ENCODE results near the gene EXOSC5. TPM values are rescaled to one million over a fixed set of nuclear protein-coding genes. Genes with fewer than 3 reads are reported as not detected.

The EXOSC5 gene
- total and polyA plus RNA-seq, 2 of the 13 experiments (the other 11 are each of a cell fraction or from before 2014, with no cell fraction given): 24.1 to 26.5 TPM

DNA sequence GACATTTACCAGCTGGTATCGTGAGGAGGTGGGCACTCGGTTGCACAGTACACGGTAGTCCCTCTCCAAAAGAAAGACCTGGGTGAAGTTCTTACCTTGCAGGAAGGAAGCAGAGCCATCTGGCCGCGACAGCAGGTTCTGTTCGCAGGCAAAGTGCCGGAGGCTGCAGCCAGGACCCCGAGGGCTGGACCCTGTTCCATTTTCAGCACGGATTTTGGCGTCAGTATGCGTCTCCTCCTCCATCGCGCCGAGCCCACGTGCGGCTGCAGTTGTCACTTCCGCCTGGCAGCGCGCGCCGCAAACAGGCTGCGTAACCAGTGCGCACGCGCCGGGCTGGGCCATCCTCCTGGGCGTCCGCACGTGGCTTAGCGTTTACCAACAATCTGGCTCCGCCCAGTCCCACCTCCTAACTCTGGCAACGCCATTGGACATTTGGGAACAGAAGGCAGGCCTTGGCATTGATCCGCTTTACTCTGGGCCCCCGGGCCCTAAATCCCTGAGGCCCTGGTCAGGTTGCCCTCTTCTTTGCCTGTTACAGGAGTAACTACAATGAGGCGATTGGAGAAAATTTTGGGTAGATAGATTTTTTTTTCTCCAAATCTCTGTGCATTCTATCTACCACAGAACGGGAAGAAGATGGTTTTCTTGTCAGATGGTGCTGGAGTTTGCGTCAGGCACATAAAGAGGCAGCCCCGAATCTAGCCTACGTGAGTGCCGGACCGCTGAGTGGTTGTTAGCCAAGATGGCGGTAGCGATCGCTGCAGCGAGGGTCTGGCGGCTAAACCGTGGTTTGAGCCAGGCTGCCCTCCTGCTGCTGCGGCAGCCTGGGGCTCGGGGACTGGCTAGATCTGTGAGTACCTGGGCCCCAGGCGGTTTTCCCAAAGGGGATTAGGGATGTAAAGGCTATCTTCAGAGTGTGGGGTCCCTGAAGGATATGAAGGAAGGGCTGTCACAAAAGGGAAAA, at the start of gene EXOSC5, which contains the start of gene BCKDHA (continued):
- TF ChIP-seq SPEN (CRISPR knock-in tag; IDR thresholded peaks at IDR 0.05; ENCODE audit: low read depth) (peak; percentile 86), SALL1 (CRISPR knock-in tag; IDR thresholded peaks at IDR 0.05) (peak; percentile 80), ATF1 (CRISPR knock-in tag; IDR thresholded peaks at IDR 0.05) (peak; percentile 66; the same call in 1 of the 2 replicates), ZNF282 (IDR thresholded peaks at IDR 0.05; ENCODE audit: partially characterized antibody) (no peak), ZBTB49 (CRISPR knock-in tag; IDR thresholded peaks at IDR 0.05; ENCODE audit: borderline replicate concordance) (no peak), ZNF512 (CRISPR knock-in tag; IDR thresholded peaks at IDR 0.05) (no peak), YEATS2 (CRISPR knock-in tag; IDR thresholded peaks at IDR 0.05; ENCODE audit: borderline replicate concordance) (peak; percentile 93), DPF2 (CRISPR knock-in tag; IDR thresholded peaks at IDR 0.05; ENCODE audit: borderline replicate concordance, low read depth) (no peak), CCAR2 (optimal IDR thresholded peaks at IDR 0.05; ENCODE audit: low read depth, low read length) (no peak), NR3C1 (CRISPR knock-in tag; IDR thresholded peaks at IDR 0.05) (no peak), HMGXB3 (CRISPR knock-in tag; IDR thresholded peaks at IDR 0.05; ENCODE audit: borderline replicate concordance) (peak; percentile 76; the same call in 1 of the 2 replicates), ZNF337 (CRISPR knock-in tag; IDR thresholded peaks at IDR 0.05; ENCODE audit: borderline replicate concordance, low read depth) (0 out of 2 replicates have a peak, but pooled peaks have one; percentile 24), ZNF724P (CRISPR knock-in tag; IDR thresholded peaks at IDR 0.05; ENCODE audit: borderline replicate concordance) (peak; percentile 86; the same call in 1 of the 2 replicates), ZNF329 (CRISPR knock-in tag; IDR thresholded peaks at IDR 0.05; ENCODE audit: low read depth) (peak; percentile 58; the same call in 1 of the 2 replicates)
- TF ChIP-seq, protein P1, sequence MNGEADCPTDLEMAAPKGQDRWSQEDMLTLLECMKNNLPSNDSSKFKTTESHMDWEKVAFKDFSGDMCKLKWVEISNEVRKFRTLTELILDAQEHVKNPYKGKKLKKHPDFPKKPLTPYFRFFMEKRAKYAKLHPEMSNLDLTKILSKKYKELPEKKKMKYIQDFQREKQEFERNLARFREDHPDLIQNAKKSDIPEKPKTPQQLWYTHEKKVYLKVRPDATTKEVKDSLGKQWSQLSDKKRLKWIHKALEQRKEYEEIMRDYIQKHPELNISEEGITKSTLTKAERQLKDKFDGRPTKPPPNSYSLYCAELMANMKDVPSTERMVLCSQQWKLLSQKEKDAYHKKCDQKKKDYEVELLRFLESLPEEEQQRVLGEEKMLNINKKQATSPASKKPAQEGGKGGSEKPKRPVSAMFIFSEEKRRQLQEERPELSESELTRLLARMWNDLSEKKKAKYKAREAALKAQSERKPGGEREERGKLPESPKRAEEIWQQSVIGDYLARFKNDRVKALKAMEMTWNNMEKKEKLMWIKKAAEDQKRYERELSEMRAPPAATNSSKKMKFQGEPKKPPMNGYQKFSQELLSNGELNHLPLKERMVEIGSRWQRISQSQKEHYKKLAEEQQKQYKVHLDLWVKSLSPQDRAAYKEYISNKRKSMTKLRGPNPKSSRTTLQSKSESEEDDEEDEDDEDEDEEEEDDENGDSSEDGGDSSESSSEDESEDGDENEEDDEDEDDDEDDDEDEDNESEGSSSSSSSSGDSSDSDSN (CRISPR knock-in tag; IDR thresholded peaks at IDR 0.05): no peak
- TF ChIP-seq, protein P2, sequence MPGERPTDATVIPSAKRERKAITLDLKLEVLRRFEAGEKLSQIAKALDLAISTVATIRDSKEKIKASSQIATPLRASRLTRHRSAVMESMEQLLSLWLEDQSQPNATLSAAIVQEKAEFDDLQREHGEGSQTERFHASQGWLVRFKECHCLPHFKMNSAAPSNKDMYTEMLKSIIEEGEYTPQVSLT (CRISPR knock-in tag; IDR thresholded peaks at IDR 0.05; ENCODE audit: borderline replicate concordance, low read depth): no peak
